WTC11 (cell line): ENCODE measurements around the gene TNNT1.

ENCODE experiments used
- ATF1 ChIP-seq: sonication (generic); formaldehyde crosslinking; IDR thresholded peaks from 2 replicates; pipeline ENCODE4 v1.8.1; 2023; ENCODE audit warnings: mild to moderate bottlenecking, moderate library complexity, missing genetic modification reagents
- CREB1 ChIP-seq: sonication (generic); formaldehyde crosslinking; IDR thresholded peaks from 2 replicates; pipeline ENCODE4 v1.8.0; 2023; ENCODE audit warnings: mild to moderate bottlenecking, missing genetic modification reagents
- IRF2 ChIP-seq: sonication (generic); formaldehyde crosslinking; IDR thresholded peaks from 2 replicates; pipeline ENCODE4 v1.8.0; 2022; ENCODE audit warnings: low read depth, missing genetic modification reagents, borderline replicate concordance
- JUN ChIP-seq: sonication (generic); formaldehyde crosslinking; IDR thresholded peaks from 2 replicates; pipeline ENCODE4 v1.8.0; 2023; ENCODE audit warnings: mild to moderate bottlenecking, missing genetic modification reagents
- KAT7 ChIP-seq: sonication (generic); formaldehyde crosslinking; IDR thresholded peaks from 2 replicates; pipeline ENCODE4 v1.8.1; 2023; ENCODE audit warnings: missing genetic modification reagents, mild to moderate bottlenecking, borderline replicate concordance
- TF ChIP-seq, protein P1 (sequence below): sonication (generic); formaldehyde crosslinking; IDR thresholded peaks from 2 replicates; pipeline ENCODE4 v1.8.0; 2023; ENCODE audit warnings: missing genetic modification reagents
- TF ChIP-seq, protein P2 (sequence below): fragments of 200-600 bp; IDR thresholded peaks from 2 replicates; pipeline ENCODE4 v1.8.0; 2022; ENCODE audit warnings: antibody characterized with exemption
- TF ChIP-seq, protein P3 (sequence below): sonication (generic); formaldehyde crosslinking; conservative IDR thresholded peaks from 2 replicates; pipeline ENCODE4 v1.8.1; 2022; ENCODE audit warnings: mild to moderate bottlenecking, missing genetic modification reagents
- TF ChIP-seq, protein P4 (sequence below): sonication (generic); formaldehyde crosslinking; IDR thresholded peaks from 2 replicates; pipeline ENCODE4 v1.8.1; 2022; ENCODE audit warnings: low read depth, mild to moderate bottlenecking, moderate library complexity, missing genetic modification reagents, borderline replicate concordance
- TF ChIP-seq, protein P5 (sequence below): sonication (generic); formaldehyde crosslinking; IDR thresholded peaks from 2 replicates; pipeline ENCODE4 v1.8.0; 2023; ENCODE audit warnings: missing genetic modification reagents, mild to moderate bottlenecking, borderline replicate concordance
- TF ChIP-seq, protein P6 (sequence below): sonication (generic); formaldehyde crosslinking; IDR thresholded peaks from 2 replicates; pipeline ENCODE4 v1.8.0; 2022; ENCODE audit warnings: mild to moderate bottlenecking, missing genetic modification reagents
- TF ChIP-seq, protein P7 (sequence below): sonication (generic); formaldehyde crosslinking; IDR thresholded peaks from 2 replicates; pipeline ENCODE4 v1.8.1; 2022; ENCODE audit warnings: missing genetic modification reagents, borderline replicate concordance

DNA sequence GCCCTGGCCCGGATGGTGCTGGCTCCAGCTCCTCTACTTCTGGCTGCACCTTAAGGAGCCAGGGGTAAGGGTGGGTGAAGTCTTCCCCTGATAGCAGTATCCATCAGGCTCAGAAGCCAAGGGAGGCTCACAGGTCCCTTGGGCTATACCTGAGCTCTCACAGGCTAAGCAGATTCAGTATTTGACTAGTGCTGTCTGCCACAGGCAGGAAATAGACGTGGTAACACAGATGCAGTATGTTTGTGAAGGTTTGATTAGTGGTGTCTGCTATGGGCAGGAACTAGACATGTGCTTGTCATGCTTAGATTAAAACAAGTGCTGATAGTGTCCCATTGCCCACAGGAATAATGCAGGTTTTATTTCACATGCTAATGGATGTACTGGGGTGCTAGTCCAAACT is 27.1 kb upstream of the TNNT1 start:
- TF ChIP-seq, protein P1, sequence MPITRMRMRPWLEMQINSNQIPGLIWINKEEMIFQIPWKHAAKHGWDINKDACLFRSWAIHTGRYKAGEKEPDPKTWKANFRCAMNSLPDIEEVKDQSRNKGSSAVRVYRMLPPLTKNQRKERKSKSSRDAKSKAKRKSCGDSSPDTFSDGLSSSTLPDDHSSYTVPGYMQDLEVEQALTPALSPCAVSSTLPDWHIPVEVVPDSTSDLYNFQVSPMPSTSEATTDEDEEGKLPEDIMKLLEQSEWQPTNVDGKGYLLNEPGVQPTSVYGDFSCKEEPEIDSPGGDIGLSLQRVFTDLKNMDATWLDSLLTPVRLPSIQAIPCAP = no peak
- TF ChIP-seq IRF2 (CRISPR knock-in tag) (no peak), KAT7 (CRISPR knock-in tag) (no peak), ATF1 (CRISPR knock-in tag) (no peak), JUN (CRISPR knock-in tag) (no peak), CREB1 (no peak)
- TF ChIP-seq, protein P2, sequence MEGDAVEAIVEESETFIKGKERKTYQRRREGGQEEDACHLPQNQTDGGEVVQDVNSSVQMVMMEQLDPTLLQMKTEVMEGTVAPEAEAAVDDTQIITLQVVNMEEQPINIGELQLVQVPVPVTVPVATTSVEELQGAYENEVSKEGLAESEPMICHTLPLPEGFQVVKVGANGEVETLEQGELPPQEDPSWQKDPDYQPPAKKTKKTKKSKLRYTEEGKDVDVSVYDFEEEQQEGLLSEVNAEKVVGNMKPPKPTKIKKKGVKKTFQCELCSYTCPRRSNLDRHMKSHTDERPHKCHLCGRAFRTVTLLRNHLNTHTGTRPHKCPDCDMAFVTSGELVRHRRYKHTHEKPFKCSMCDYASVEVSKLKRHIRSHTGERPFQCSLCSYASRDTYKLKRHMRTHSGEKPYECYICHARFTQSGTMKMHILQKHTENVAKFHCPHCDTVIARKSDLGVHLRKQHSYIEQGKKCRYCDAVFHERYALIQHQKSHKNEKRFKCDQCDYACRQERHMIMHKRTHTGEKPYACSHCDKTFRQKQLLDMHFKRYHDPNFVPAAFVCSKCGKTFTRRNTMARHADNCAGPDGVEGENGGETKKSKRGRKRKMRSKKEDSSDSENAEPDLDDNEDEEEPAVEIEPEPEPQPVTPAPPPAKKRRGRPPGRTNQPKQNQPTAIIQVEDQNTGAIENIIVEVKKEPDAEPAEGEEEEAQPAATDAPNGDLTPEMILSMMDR = no peak
- TF ChIP-seq, protein P3, sequence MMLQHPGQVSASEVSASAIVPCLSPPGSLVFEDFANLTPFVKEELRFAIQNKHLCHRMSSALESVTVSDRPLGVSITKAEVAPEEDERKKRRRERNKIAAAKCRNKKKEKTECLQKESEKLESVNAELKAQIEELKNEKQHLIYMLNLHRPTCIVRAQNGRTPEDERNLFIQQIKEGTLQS (CRISPR knock-in tag) = no peak
- TF ChIP-seq, protein P4, sequence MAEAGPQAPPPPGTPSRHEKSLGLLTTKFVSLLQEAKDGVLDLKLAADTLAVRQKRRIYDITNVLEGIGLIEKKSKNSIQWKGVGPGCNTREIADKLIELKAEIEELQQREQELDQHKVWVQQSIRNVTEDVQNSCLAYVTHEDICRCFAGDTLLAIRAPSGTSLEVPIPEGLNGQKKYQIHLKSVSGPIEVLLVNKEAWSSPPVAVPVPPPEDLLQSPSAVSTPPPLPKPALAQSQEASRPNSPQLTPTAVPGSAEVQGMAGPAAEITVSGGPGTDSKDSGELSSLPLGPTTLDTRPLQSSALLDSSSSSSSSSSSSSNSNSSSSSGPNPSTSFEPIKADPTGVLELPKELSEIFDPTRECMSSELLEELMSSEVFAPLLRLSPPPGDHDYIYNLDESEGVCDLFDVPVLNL (CRISPR knock-in tag) = no peak
- TF ChIP-seq, protein P5, sequence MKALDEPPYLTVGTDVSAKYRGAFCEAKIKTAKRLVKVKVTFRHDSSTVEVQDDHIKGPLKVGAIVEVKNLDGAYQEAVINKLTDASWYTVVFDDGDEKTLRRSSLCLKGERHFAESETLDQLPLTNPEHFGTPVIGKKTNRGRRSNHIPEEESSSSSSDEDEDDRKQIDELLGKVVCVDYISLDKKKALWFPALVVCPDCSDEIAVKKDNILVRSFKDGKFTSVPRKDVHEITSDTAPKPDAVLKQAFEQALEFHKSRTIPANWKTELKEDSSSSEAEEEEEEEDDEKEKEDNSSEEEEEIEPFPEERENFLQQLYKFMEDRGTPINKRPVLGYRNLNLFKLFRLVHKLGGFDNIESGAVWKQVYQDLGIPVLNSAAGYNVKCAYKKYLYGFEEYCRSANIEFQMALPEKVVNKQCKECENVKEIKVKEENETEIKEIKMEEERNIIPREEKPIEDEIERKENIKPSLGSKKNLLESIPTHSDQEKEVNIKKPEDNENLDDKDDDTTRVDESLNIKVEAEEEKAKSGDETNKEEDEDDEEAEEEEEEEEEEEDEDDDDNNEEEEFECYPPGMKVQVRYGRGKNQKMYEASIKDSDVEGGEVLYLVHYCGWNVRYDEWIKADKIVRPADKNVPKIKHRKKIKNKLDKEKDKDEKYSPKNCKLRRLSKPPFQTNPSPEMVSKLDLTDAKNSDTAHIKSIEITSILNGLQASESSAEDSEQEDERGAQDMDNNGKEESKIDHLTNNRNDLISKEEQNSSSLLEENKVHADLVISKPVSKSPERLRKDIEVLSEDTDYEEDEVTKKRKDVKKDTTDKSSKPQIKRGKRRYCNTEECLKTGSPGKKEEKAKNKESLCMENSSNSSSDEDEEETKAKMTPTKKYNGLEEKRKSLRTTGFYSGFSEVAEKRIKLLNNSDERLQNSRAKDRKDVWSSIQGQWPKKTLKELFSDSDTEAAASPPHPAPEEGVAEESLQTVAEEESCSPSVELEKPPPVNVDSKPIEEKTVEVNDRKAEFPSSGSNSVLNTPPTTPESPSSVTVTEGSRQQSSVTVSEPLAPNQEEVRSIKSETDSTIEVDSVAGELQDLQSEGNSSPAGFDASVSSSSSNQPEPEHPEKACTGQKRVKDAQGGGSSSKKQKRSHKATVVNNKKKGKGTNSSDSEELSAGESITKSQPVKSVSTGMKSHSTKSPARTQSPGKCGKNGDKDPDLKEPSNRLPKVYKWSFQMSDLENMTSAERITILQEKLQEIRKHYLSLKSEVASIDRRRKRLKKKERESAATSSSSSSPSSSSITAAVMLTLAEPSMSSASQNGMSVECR (CRISPR knock-in tag) = no peak
- TF ChIP-seq, protein P6, sequence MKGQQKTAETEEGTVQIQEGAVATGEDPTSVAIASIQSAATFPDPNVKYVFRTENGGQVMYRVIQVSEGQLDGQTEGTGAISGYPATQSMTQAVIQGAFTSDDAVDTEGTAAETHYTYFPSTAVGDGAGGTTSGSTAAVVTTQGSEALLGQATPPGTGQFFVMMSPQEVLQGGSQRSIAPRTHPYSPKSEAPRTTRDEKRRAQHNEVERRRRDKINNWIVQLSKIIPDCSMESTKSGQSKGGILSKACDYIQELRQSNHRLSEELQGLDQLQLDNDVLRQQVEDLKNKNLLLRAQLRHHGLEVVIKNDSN (CRISPR knock-in tag) = no peak
- TF ChIP-seq, protein P7, sequence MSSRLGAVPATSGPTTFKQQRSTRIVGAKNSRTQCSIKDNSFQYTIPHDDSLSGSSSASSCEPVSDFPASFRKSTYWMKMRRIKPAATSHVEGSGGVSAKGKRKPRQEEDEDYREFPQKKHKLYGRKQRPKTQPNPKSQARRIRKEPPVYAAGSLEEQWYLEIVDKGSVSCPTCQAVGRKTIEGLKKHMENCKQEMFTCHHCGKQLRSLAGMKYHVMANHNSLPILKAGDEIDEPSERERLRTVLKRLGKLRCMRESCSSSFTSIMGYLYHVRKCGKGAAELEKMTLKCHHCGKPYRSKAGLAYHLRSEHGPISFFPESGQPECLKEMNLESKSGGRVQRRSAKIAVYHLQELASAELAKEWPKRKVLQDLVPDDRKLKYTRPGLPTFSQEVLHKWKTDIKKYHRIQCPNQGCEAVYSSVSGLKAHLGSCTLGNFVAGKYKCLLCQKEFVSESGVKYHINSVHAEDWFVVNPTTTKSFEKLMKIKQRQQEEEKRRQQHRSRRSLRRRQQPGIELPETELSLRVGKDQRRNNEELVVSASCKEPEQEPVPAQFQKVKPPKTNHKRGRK (CRISPR knock-in tag) = no peak
